HEK293T (cell line): Measurements from ENCODE around the gene TUBG2.

Experiments
- BHLHE40 ChIP-seq: fragments of 450-650 bp; IDR thresholded peaks from 2 replicates; pipeline ENCODE4 v1.6.1; 2016; ENCODE audit warnings: mild to moderate bottlenecking, moderate library complexity, borderline replicate concordance
- ELF4 ChIP-seq: fragments of 450-650 bp; IDR thresholded peaks from 2 replicates; pipeline ENCODE4 v1.6.1; 2017; ENCODE audit warnings: antibody characterized with exemption
- FOXA1 ChIP-seq: fragments of 450-650 bp; IDR thresholded peaks from 2 replicates; pipeline ENCODE4 v1.6.1; 2016; ENCODE audit warnings: mild to moderate bottlenecking
- FOXK2 ChIP-seq: fragments of 450-650 bp; IDR thresholded peaks from 2 replicates; pipeline ENCODE4 v1.6.1; 2016; ENCODE audit warnings: mild to moderate bottlenecking
- FOXM1 ChIP-seq: fragments of 450-650 bp; IDR thresholded peaks from 2 replicates; pipeline ENCODE4 v1.6.1; 2017; ENCODE audit warnings: mild to moderate bottlenecking, borderline replicate concordance
- LEF1 ChIP-seq: fragments of 450-650 bp; IDR thresholded peaks from 2 replicates; pipeline ENCODE4 v1.6.1; 2017; ENCODE audit warnings: mild to moderate bottlenecking, borderline replicate concordance
- NFRKB ChIP-seq: fragments of 450-650 bp; IDR thresholded peaks from 2 replicates; pipeline ENCODE4 v1.6.1; 2016; ENCODE audit warnings: mild to moderate bottlenecking, moderate library complexity
- SP1 ChIP-seq: fragments of 450-650 bp; IDR thresholded peaks from 2 replicates; pipeline ENCODE4 v1.6.1; 2017
- TARDBP ChIP-seq: fragments of 450-650 bp; IDR thresholded peaks from 2 replicates; pipeline ENCODE4 v1.6.1; 2016

DNA sequence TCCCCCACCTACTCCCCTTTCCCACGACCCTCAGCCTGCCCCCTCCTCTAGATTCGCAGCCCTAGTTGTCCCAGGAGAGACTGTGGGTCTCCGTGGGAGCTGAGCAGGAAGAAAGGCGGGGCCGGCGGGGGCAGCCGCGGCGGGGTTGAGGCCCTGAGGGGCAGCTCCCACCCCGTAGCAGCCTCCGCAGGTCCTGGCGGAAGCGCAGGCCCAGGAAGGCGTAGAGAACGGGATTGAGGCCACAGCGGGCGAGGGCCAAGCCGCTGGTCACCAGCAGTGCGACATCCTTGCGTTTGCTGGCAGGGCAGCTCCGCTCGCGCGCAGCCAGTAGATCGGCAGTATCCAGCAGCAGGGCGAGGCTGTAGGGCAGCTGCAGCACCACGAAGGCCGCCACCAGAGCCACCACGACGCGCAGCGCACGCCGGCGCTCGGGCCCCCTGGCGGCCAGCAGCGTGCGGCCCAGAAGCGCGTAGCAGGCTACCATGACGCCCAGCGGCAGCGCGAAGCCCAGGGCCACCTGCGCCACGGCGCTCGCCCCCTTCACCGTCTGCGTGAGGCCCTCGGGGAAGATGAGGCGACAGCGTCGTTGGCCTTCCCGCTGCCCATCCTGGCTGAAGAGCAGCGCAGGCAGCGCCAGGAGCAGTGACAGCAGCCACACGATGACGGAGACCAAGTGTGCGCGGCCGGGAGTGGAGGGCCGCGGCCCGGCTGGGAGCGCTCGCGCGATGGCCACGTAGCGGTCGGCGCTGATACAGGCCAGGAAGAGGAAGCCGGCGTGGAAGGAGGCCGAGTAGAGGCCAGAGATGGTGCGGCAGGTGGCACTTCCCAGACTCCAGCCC lies 20.6 kb downstream of the TUBG2 start:
- TF ChIP-seq SP1 (no peak), BHLHE40 (no peak), ELF4 (no peak), FOXM1 (no peak), LEF1 (no peak), NFRKB (no peak), TARDBP (no peak), FOXA1 (no peak), FOXK2 (no peak)
